Fibroblast of villous mesenchyme (primary cell): ENCODE data around the gene MAPK14. TPM values are rescaled to one million over a fixed set of nuclear protein-coding genes. Genes with fewer than 3 reads are reported as not detected.

Source experiments
- DNase-seq: peaks from one replicate; pipeline ENCODE4 v3.0.0-alpha.2; 2010; ENCODE audit warnings: low read depth
- H3K4me3 ChIP-seq: 2 replicates; pipeline ENCODE4 v1.5.1; 2011; ENCODE audit warnings: low read depth, mild to moderate bottlenecking, low read length
- total RNA-seq: library from RNA; depleted of rRNA; stranded (reverse); fragments of >200 nt; gene quantifications from 2 replicates; pipeline ENCODE4 v1.2.3, GENCODE V29; 2012
- TF ChIP-seq, protein P1 (sequence below): IDR thresholded peaks from 2 replicates; pipeline ENCODE4 v1.5.1; 2012; ENCODE audit warnings: low read depth, mild to moderate bottlenecking, low read length; ENCODE audit not compliant: insufficient read depth

The MAPK14 gene
- total RNA-seq, 1 donor, result 86.8 TPM

DNA sequence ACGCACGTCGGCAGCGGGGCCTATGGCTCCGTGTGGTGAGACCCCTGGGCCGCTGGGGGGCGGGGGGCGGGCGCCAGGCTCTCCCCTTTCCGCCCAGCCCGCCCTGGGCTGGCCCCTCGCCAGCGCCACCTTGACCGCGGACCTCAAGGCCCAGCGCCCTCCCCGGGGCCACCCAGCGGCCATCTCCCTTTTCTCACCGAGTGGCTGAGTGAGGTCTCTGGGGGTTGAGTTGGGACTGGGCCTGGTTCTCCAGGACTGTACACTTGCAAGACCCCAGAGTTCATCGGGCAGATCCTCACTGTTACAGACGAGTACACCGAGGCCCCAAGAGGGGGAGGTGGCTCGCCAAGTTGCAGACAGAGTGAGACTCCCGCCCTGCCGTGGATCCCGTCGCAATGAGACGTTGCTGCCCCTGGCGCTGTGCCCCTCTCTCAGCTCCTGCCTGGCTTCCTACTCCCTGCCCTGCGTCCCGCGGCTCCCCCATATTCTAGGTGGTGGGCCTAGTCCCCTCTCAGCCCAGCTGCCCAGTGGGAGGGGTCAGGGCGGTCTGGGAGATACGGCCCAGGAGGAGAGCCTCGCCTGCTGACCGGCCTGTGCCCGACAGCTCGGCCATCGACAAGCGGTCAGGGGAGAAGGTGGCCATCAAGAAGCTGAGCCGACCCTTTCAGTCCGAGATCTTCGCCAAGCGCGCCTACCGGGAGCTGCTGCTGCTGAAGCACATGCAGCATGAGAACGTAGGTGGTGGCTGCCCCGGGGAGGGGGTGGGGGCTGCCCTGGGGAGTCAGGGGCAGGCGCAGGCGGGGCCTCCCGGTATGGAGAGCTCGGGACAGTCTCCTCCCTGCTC lies 103.3 kb downstream of the MAPK14 start:
- TF ChIP-seq, protein P1, sequence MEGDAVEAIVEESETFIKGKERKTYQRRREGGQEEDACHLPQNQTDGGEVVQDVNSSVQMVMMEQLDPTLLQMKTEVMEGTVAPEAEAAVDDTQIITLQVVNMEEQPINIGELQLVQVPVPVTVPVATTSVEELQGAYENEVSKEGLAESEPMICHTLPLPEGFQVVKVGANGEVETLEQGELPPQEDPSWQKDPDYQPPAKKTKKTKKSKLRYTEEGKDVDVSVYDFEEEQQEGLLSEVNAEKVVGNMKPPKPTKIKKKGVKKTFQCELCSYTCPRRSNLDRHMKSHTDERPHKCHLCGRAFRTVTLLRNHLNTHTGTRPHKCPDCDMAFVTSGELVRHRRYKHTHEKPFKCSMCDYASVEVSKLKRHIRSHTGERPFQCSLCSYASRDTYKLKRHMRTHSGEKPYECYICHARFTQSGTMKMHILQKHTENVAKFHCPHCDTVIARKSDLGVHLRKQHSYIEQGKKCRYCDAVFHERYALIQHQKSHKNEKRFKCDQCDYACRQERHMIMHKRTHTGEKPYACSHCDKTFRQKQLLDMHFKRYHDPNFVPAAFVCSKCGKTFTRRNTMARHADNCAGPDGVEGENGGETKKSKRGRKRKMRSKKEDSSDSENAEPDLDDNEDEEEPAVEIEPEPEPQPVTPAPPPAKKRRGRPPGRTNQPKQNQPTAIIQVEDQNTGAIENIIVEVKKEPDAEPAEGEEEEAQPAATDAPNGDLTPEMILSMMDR, result no peak
- peak overlapping the region; percentile 32 for H3K4me3 ChIP-seq
- DNase-seq, result peak; percentile 24

DNA sequence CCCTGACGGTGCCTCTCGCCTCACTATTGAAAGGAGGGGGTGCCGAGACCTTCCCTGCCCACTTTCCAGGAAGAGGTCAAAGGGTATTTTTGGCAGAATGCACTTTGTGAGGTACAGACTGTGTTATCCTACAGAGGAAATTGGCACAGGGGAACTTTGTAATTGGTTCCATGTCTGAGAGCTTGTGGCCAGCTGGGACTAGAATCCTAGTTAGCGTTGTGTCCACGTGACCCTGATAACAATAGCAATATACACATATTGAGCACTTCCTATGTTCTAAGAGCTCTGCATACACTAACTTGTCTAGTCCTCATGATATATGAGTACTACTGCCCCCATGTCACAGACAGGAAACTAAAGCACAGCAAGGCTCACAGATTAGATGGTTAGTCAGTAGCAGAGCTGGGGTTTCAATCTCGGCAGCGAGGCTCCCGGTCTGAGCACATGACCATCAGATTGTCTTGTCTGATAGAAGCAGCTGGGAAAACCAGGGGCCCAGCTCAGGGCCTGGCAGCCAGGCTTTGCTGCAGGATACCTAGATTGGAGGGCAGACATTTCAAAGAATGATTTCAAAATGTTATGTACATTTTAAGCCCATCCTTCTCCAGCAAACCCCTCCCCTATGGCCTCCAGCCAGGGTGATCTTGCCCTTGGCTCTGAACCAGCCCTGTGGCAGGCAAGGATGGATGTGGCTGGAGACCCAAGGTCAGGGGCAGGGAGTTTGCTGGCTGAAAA lies 104.1 kb downstream of the MAPK14 start:
- H3K4me3 ChIP-seq, result peak overlapping the region; percentile 18
- peak; percentile 92 for DNase-seq
- TF ChIP-seq, protein P1, result no peak

DNA sequence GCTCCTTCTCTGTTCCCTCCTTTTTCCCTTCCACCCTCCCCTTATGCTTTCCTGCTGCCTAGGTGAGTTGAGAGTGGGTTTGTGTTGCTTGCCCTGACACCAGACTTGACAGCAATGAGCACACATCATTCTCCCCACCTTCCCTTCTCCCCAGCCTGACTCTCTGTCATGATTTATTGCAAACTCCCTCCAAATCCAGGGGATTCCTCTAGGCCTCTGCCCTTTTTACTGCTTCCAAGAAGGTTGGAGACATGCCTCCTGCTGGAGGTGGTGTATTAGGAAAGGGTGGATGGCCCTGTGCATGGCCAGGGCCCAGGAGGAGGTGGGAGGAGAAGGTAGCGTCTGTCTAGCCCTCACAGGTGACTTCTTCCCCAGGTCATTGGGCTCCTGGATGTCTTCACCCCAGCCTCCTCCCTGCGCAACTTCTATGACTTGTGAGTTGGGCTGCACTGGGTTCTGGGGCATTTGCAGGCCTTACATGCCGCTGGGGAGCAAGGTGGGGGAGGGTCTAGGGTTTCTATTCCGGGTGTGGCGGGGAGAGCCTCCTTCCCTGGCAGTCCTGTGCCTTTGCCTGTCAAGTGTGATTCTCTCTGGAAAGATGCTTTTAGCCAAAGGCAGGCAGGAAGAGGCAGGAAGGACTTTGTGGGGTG lies 104.8 kb downstream of the MAPK14 start:
- no peak for DNase-seq
- TF ChIP-seq, protein P1, result no peak
- no peak overlapping the region for H3K4me3 ChIP-seq

DNA sequence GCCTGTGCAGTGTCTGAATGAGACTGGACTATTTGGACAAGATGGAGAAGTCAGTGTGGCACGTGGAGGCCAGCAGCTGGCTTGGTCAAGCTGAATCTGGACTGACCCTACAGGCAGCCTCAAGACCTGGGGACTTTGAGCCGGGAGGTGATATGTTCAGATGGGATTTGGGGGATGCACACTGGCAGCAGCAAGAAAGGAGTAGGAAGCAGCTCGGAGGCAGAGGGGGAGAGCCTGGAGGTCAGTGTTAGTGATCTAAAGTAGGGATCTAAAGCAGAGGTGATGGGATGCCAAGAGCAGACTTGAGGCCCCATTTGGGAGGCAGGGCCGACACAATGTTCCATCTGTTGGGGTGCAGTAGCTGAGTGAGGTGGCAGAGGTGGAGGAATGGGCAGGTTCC lies 105.5 kb downstream of the MAPK14 start:
- no peak overlapping the region for H3K4me3 ChIP-seq
- no peak for DNase-seq
- TF ChIP-seq, protein P1, result no peak

DNA sequence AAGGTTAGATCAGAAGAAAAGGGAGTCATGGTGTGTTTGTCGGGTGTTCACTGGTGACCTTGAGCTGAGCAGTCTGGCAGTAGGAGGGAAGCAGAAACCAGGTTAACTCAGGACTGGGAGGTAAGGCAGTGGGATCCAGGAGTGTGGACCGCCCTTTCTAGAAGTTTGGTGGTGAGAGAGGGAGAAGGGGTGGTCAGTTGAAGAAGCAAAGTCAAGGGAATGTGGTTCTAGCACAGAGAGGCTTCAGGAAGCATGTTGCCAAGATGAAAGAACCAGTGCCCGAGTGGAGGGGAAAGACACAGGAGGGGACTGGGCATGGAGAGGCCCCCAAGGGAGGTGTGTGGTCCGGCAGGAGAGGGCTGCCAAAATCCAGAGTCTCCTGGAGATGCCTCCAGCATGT lies 106.3 kb downstream of the MAPK14 start:
- TF ChIP-seq, protein P1, result no peak
- no peak overlapping the region for H3K4me3 ChIP-seq
- no peak for DNase-seq

DNA sequence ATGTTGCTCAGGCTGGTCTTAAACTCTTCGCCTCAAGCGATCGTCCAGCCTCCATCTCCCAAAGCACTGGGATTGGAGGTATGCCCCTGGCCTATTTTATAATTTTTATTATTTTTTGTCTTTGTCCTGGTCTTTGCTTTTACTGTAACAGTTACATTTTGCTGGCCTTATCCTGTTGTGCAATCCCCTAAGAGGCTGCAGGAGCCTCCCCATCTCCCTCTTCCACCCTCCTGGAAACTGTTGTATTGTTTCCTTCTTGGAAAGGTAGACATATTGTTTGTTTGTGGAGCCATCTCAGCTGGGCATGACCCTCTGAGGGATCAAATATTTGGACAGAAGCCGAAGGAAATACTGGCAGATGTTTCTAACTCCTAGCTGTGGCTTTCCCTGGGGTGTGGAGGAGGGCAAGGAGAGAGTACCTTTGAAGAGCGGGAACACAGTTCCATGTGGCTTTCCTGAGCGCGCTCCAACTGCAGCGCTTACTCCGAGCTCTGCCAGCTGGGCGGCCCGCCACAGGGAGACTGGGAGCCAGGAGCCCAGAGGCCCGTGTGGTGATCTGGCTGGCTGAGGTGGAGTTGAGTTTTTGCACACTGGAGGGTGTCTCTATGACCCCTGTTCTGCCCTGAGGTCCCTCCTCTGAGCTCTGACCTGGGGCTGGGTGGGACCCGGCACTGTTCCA lies 107.6 kb downstream of the MAPK14 start:
- TF ChIP-seq, protein P1, result no peak
- H3K4me3 ChIP-seq, result no peak overlapping the region
- DNase-seq, result no peak
